Measurements from ENCODE around the gene GBP2. TPM values are rescaled to one million over a fixed set of nuclear protein-coding genes. Genes with fewer than 3 reads are reported as not detected.

The GBP2 gene
- total and polyA plus RNA-seq, 12 donors = 13.8 to 356 (median 204) TPM

- Histone ChIP-seq H3K27me3 (no peaks in the 10 kb centered on the region), H3K27ac (no peak overlapping the region), H3K4me1 (replicated peaks in 1 of 2) (peaks cover 0 to 4% of the 10 kb centered on the region in 2 donors), H3K4me3 (no peak overlapping the region), H3K9me3 (replicated peaks in 1 of 3) (no peaks in the 10 kb centered on the region), H3K36me3 (replicated peaks in 1 of 2) (no peaks in the 10 kb centered on the region)
- DNase-seq = no peak
- intact Hi-C loops (cut with DNase I) = no loop called here
- no peak for TF ChIP-seq CTCF (IDR thresholded peaks at IDR 0.05)
- no peak for TF ChIP-seq POLR2A (IDR thresholded peaks at IDR 0.05)
Measured at GRCh38 chr1:89171067-89171438, 45.1 kb upstream of the GBP2 start.

GRCh38 chr1:89170170-89171066 is 44.5 kb upstream of the GBP2 start:
- intact Hi-C loops (cut with DNase I) = no loop called here
- Histone ChIP-seq H3K27me3 (no peaks in the 10 kb centered on the region), H3K4me1 (replicated peaks in 1 of 2) (peaks cover 0 to 4% of the 10 kb centered on the region in 2 donors), H3K9me3 (replicated peaks in 1 of 3) (no peaks in the 10 kb centered on the region), H3K4me3 (no peak overlapping the region), H3K27ac (no peak overlapping the region), H3K36me3 (replicated peaks in 1 of 2) (no peaks in the 10 kb centered on the region)
- DNase-seq = no peak
- TF ChIP-seq POLR2A (IDR thresholded peaks at IDR 0.05) = no peak
- WGBS, 4 donors = 83 to 95% (median 88%) methylated on average over 4 of the region's 4 CpGs

- H3K4me3 ChIP-seq = no peak overlapping the region
- H3K27me3 ChIP-seq = no peaks in the 10 kb centered on the region
- TF ChIP-seq CTCF (IDR thresholded peaks at IDR 0.05) = no peak
- no peak for TF ChIP-seq POLR2A (IDR thresholded peaks at IDR 0.05)
- no peaks in the 10 kb centered on the region for H3K36me3 ChIP-seq (replicated peaks in 1 of 2)
- no peak for DNase-seq
- whole genome bisulfite sequencing, 4 donors = 34 to 53% (median 43%) methylated on average over 2 of the region's 2 CpGs
- intact Hi-C loops (cut with DNase I) = no loop called here
- peaks cover 0 to 4% of the 10 kb centered on the region in 2 donors for H3K4me1 ChIP-seq (replicated peaks in 1 of 2)
- H3K27ac ChIP-seq = no peak overlapping the region
- H3K9me3 ChIP-seq (replicated peaks in 1 of 3) = no peaks in the 10 kb centered on the region
Measured at GRCh38 chr1:89169166-89169565, 43.3 kb upstream of the GBP2 start.

GRCh38 chr1:89167590-89168230 is 41.8 kb upstream of the GBP2 start:
- DNase-seq = no peak
- Histone ChIP-seq H3K4me3 (no peak overlapping the region), H3K36me3 (replicated peaks in 1 of 2) (no peaks in the 10 kb centered on the region), H3K4me1 (replicated peaks in 1 of 2) (peaks cover 0 to 4% of the 10 kb centered on the region in 2 donors), H3K27ac (no peak overlapping the region), H3K9me3 (replicated peaks in 1 of 3) (no peaks in the 10 kb centered on the region), H3K27me3 (no peaks in the 10 kb centered on the region)
- intact Hi-C loops (cut with DNase I) = no loop called here
- WGBS, 4 donors = 76 to 90% (median 79%) methylated on average over 2 of the region's 2 CpGs
- TF ChIP-seq POLR2A (IDR thresholded peaks at IDR 0.05) = no peak
- TF ChIP-seq CTCF (IDR thresholded peaks at IDR 0.05) = no peak

Data from adrenal gland (tissue), 12 donors.